Neural crest cell (in vitro differentiated cells): ENCODE measurements around the gene LIN52. TPM values are rescaled to one million over a fixed set of nuclear protein-coding genes. Genes with fewer than 3 reads are reported as not detected.

ENCODE experiments used
- DNase-seq: peaks from one replicate; pipeline ENCODE4 v3.0.0; 2021; ENCODE audit warnings: low read depth, mixed read lengths, low spot score
- H3K27ac Mint-ChIP-seq: one replicate; pipeline ENCODE4 v1.8.0; 2021; ENCODE audit warnings: mild to moderate bottlenecking, mixed read lengths; ENCODE audit not compliant: unreplicated experiment
- H3K27me3 Mint-ChIP-seq: 2 replicates; pipeline ENCODE4 v1.8.0; 2021; ENCODE audit warnings: low read depth, mild to moderate bottlenecking, mixed read lengths
- H3K36me3 Mint-ChIP-seq: 2 replicates; pipeline ENCODE4 v1.8.0; 2021; ENCODE audit warnings: low read depth, mild to moderate bottlenecking, mixed read lengths
- H3K4me1 Mint-ChIP-seq: 2 replicates; pipeline ENCODE4 v1.8.0; 2021; ENCODE audit warnings: mixed read lengths
- H3K4me3 Mint-ChIP-seq: one replicate; pipeline ENCODE4 v1.8.0; 2021; ENCODE audit warnings: mild to moderate bottlenecking, mixed read lengths
- H3K9me3 Mint-ChIP-seq: 2 replicates; pipeline ENCODE4 v1.8.0; 2021; ENCODE audit warnings: mixed read lengths
- total RNA-seq: library from RNA; stranded (reverse); gene quantifications from 2 replicates; pipeline ENCODE4 v1.2.1, GENCODE V29; 2021
- TF ChIP-seq, protein P1 (sequence below): fragments of 200-600 bp; sonication (generic); conservative IDR thresholded peaks from 2 replicates; pipeline ENCODE4 v1.5.0; 2021; ENCODE audit warnings: antibody characterized with exemption, mild to moderate bottlenecking

LIN52 gene
- total RNA-seq, 1 donor from 2014 or later: 22.4 TPM

- H3K27ac Mint-ChIP-seq: no peak overlapping the region
- H3K36me3 Mint-ChIP-seq: no peaks in the 10 kb centered on the region
- DNase-seq: no peak
- TF ChIP-seq, protein P1, sequence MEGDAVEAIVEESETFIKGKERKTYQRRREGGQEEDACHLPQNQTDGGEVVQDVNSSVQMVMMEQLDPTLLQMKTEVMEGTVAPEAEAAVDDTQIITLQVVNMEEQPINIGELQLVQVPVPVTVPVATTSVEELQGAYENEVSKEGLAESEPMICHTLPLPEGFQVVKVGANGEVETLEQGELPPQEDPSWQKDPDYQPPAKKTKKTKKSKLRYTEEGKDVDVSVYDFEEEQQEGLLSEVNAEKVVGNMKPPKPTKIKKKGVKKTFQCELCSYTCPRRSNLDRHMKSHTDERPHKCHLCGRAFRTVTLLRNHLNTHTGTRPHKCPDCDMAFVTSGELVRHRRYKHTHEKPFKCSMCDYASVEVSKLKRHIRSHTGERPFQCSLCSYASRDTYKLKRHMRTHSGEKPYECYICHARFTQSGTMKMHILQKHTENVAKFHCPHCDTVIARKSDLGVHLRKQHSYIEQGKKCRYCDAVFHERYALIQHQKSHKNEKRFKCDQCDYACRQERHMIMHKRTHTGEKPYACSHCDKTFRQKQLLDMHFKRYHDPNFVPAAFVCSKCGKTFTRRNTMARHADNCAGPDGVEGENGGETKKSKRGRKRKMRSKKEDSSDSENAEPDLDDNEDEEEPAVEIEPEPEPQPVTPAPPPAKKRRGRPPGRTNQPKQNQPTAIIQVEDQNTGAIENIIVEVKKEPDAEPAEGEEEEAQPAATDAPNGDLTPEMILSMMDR: no peak
- H3K9me3 Mint-ChIP-seq: no peaks in the 10 kb centered on the region
- H3K4me1 Mint-ChIP-seq: peaks cover 10% of the 10 kb centered on the region
- H3K27me3 Mint-ChIP-seq: peaks cover 70% of the 10 kb centered on the region
- no peak overlapping the region for H3K4me3 Mint-ChIP-seq
These were observed 161.8 kb downstream of the LIN52 start for GRCh38 chr14:74246542-74246941.

GRCh38 chr14:74248017-74248416 is 163.3 kb downstream of the LIN52 start:
- Mint-ChIP-seq H3K36me3 (no peaks in the 10 kb centered on the region), H3K4me1 (peaks cover 6% of the 10 kb centered on the region), H3K27me3 (peaks cover 62% of the 10 kb centered on the region), H3K27ac (no peak overlapping the region), H3K4me3 (no peak overlapping the region), H3K9me3 (no peaks in the 10 kb centered on the region)
- TF ChIP-seq, protein P1: no peak
- DNase-seq: no peak

DNA sequence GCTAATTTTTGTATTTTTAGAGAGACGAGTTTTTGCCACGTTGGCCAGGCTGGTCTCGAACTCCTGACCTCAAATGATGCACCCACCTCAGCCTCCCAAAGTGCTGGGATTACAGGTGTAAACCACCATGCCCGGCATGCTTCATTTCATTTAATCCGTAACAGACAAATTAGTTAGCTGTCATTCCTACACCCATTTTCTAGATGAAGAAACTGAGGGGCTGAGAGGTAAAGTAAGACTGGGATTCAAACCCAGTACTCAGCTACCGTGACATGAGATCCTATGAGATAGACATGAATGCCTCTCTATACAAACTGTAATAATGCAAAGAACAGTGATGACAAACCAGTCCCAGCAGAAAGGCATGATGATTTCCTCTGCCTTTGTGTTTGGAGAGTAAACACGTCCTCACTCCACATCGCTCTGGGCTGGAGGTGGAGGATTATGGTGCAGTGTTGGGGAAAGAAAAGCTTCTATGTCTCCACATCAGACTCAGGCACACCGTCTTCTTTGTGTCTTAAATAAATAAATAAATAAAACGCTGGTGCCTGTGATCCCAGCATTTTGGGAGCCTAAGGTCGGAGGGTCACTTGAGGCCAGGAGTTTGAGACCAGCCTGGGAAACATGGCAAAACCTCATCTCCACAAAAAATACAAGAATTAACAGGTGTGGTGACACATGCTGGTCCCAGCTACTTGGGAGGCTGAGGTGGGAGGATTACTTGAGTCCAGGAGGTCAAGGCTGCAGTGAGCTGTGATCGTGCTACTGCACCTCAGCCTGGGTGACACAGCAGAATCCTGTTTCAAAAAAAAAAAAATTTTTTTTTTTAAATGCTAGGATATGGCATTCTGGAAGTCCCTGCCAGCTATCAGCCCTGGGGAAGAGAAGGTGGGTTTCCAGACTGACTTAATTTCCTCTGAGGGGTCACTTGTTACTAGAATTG is 164.9 kb downstream of the LIN52 start:
- H3K4me3 Mint-ChIP-seq: no peak overlapping the region
- no peak overlapping the region for H3K27ac Mint-ChIP-seq
- no peak for DNase-seq
- peaks cover 6% of the 10 kb centered on the region for H3K4me1 Mint-ChIP-seq
- no peaks in the 10 kb centered on the region for H3K9me3 Mint-ChIP-seq
- TF ChIP-seq, protein P1: no peak
- H3K27me3 Mint-ChIP-seq: peaks cover 60% of the 10 kb centered on the region
- no peaks in the 10 kb centered on the region for H3K36me3 Mint-ChIP-seq

Other genes with a start within 250 kb of the LIN52 start
- 6.0 and 6.2 TPM in 2 replicates for gene PTGR2, start 233.1 kb upstream of the LIN52 start, total RNA-seq
- 50.5 and 53.0 TPM in 2 replicates for gene ZNF410, start 198.1 kb upstream of the LIN52 start, total RNA-seq
- gene FAM161B, start 134.9 kb upstream of the LIN52 start, total RNA-seq: 2.8 and 3.3 TPM in 2 replicates
- 15.5 TPM in 2 replicates for gene COQ6, start 134.7 kb upstream of the LIN52 start, total RNA-seq
- 9.5 and 9.7 TPM in 2 replicates for gene ENTPD5, start 65.7 kb upstream of the LIN52 start, total RNA-seq
- gene BBOF1, start 65.6 kb upstream of the LIN52 start, total RNA-seq: 2.7 and 3.1 TPM in 2 replicates
- gene ALDH6A1, start 503 bp upstream of the LIN52 start, total RNA-seq: 30.3 and 31.2 TPM in 2 replicates
- gene VSX2, start 154.5 kb downstream of the LIN52 start, total RNA-seq: 0.89 and 1.2 TPM in 2 replicates
- 98.8 TPM in 2 replicates for gene ABCD4, start 218.0 kb downstream of the LIN52 start, total RNA-seq